Activated CD8-positive, alpha-beta memory T cell treated with anti-CD3 and anti-CD28 coated beads, Interleukin-2, amount 50 U/mL, for 4 hours (primary cell): Measurements from ENCODE around the gene NCKAP5.

ENCODE experiments used
- DNase-seq: peaks from one replicate; pipeline ENCODE4 v3.0.0-alpha.2; 2020

Gene NCKAP5

GRCh38 chr2:132911726-132912724 lies 656.2 kb downstream of the NCKAP5 start:
- no peak for DNase-seq

GRCh38 chr2:132910432-132910831 lies 657.8 kb downstream of the NCKAP5 start:
- DNase-seq = no peak

- no peak for DNase-seq
These were observed 658.8 kb downstream of the NCKAP5 start for GRCh38 chr2:132909427-132909826.

GRCh38 chr2:132904142-132904842 lies 664.0 kb downstream of the NCKAP5 start:
- DNase-seq = no peak

- no peak for DNase-seq
These were observed 665.6 kb downstream of the NCKAP5 start for GRCh38 chr2:132902626-132903025.

GRCh38 chr2:132901661-132902060 lies 666.6 kb downstream of the NCKAP5 start:
- no peak for DNase-seq

GRCh38 chr2:132897111-132897510 lies 671.2 kb downstream of the NCKAP5 start:
- no peak for DNase-seq

- no peak for DNase-seq
These were observed 672.2 kb downstream of the NCKAP5 start for GRCh38 chr2:132896073-132896472.

- DNase-seq = no peak
These were observed 676.8 kb downstream of the NCKAP5 start for GRCh38 chr2:132891498-132891897.

- no peak for DNase-seq
These were observed 681.7 kb downstream of the NCKAP5 start for GRCh38 chr2:132886574-132886973.

GRCh38 chr2:132884705-132885104 lies 683.6 kb downstream of the NCKAP5 start:
- DNase-seq = no peak

- DNase-seq = no peak
These were observed 684.0 kb downstream of the NCKAP5 start for GRCh38 chr2:132884292-132884691.

- DNase-seq = no peak
These were observed 684.8 kb downstream of the NCKAP5 start for GRCh38 chr2:132883430-132883829.

GRCh38 chr2:132881546-132881945 lies 686.7 kb downstream of the NCKAP5 start:
- no peak for DNase-seq

- no peak for DNase-seq
These were observed 690.3 kb downstream of the NCKAP5 start for GRCh38 chr2:132877923-132878322.

GRCh38 chr2:132876745-132877391 lies 691.4 kb downstream of the NCKAP5 start:
- no peak for DNase-seq

GRCh38 chr2:132875193-132875592 lies 693.1 kb downstream of the NCKAP5 start:
- DNase-seq = no peak

GRCh38 chr2:132873738-132874137 lies 694.5 kb downstream of the NCKAP5 start:
- no peak for DNase-seq

GRCh38 chr2:132871831-132872230 lies 696.4 kb downstream of the NCKAP5 start:
- DNase-seq = no peak

GRCh38 chr2:132863961-132864360 lies 704.3 kb downstream of the NCKAP5 start:
- no peak for DNase-seq

- DNase-seq = no peak
These were observed 708.0 kb downstream of the NCKAP5 start for GRCh38 chr2:132860220-132860619.

GRCh38 chr2:132859590-132859989 lies 708.7 kb downstream of the NCKAP5 start:
- no peak for DNase-seq

GRCh38 chr2:132857319-132857718 lies 710.9 kb downstream of the NCKAP5 start:
- no peak for DNase-seq
